ENCODE results near the gene TFF3.

TFF3 gene

DNA sequence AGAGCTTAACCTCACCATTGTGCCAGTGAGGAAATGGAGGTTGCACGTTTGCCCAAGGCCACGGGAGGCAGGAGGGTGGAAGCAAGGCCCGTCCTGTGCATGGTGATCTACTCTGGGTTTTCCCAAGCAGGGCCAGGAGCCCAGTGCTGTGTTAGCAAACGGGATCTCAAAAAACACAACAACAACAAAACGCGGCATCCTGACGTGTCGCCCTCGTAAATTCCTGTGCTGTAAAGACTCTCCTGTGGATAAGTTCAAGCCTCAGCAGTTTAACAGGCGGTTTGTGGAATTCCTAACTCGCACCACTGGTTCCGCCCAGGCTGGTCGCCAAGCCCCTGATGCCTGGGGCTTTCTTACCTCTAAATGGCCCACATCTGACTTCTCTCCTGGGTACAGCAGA lies 39.1 kb downstream of the TFF3 start:
- DNase-seq (ENCODE audit: insufficient read length, low spot score) (no peak), FAIRE-seq (no peak)
- TF ChIP-seq, protein P1, sequence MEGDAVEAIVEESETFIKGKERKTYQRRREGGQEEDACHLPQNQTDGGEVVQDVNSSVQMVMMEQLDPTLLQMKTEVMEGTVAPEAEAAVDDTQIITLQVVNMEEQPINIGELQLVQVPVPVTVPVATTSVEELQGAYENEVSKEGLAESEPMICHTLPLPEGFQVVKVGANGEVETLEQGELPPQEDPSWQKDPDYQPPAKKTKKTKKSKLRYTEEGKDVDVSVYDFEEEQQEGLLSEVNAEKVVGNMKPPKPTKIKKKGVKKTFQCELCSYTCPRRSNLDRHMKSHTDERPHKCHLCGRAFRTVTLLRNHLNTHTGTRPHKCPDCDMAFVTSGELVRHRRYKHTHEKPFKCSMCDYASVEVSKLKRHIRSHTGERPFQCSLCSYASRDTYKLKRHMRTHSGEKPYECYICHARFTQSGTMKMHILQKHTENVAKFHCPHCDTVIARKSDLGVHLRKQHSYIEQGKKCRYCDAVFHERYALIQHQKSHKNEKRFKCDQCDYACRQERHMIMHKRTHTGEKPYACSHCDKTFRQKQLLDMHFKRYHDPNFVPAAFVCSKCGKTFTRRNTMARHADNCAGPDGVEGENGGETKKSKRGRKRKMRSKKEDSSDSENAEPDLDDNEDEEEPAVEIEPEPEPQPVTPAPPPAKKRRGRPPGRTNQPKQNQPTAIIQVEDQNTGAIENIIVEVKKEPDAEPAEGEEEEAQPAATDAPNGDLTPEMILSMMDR (IDR thresholded peaks at IDR 0.05; ENCODE audit: insufficient read depth, missing control alignments) = no peak

DNA sequence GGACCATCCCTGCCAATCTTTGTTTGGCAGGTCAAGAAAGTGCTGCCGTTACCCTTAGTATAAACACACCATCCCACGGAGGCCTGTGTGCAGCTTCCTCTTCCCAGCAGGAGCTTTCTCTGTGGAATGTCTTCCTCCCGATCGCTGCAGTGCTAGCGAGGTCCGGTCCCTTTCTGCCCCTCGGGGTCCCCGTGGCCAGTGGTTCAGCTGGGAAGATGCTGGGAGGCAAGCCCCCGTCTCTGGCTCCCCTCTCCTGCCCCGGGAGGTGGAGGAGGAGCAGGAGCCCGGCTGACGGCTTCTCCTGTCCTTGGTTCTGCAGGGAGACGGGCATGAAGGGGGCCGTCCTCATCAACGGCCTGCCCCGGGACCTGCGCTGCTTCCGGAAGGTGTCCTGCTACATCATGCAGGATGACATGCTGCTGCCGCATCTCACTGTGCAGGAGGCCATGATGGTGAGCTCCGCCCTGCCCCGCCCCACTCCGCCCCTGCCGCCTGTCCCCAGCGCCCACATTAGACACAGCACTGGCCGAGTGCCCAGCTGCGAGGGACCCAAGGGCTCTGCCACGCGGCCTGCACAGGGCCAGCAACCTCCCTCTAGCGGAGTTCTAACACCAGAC lies 42.1 kb downstream of the TFF3 start:
- FAIRE-seq (no peak), DNase-seq (ENCODE audit: insufficient read length, low spot score) (no peak)
- TF ChIP-seq, protein P1 (IDR thresholded peaks at IDR 0.05; ENCODE audit: insufficient read depth, missing control alignments) = no peak

DNA sequence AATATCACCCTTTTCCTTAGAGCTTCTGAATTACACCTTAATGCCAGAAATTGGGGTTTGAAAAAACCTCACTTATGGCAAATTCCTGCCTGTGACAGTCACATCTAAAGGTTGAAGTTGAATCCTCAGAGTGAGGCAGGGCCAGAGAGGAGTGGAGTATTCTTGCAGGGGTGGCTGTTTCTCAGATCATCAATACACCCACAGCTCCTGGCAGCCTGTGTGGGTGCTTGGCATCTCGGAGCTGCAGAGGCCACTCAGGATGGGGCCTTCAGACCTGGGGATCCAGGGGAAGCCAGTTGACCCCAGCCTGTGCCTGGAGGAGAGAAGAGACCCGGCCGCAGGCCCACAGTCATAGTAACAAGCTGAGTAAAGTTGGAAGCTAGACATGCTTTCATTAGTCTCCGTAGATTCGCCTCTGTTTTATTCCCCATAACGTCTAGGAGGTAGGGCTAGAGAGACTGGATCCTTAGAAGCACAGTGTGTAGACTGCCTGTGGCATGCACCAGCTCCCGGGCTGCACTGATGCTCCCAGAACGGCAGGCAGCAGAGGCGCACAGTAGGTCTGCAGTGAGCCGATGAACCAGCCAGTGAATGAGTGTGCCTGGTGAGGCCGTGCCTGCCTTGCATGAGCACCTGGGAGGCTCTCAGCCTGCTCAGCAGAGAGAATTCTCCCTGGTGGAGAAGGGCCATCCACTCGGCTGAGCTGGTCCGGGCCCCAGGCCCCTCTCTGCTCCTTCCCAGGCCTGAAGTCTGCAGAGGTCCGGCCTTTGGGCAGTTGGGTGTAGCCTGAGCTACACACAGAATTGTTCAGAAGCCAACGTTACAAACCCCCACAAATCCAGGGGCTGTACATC lies 42.9 kb downstream of the TFF3 start:
- no peak for DNase-seq (ENCODE audit: insufficient read length, low spot score)
- TF ChIP-seq, protein P1 (IDR thresholded peaks at IDR 0.05; ENCODE audit: insufficient read depth, missing control alignments) = no peak
- FAIRE-seq = no peak

DNA sequence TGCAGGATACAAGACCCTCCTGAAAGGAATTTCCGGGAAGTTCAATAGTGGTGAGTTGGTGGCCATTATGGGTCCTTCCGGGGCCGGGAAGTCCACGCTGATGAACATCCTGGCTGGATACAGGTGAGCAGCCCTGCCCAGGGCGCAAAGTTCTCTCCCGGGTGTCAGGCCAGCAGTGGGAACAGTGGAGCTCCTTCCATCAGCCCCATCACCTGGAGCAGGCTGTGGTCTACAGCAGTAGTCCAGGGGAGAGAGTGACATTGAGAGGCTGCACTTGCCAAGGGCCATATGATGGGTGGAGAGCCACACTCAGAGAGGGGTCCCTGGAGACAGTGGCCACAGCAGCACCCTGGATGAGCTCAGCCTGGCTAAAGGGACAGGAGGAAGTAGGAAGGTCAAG lies 44.1 kb downstream of the TFF3 start:
- TF ChIP-seq, protein P1 (IDR thresholded peaks at IDR 0.05; ENCODE audit: insufficient read depth, missing control alignments) = no peak
- DNase-seq (ENCODE audit: insufficient read length, low spot score) (no peak), FAIRE-seq (no peak)

DNA sequence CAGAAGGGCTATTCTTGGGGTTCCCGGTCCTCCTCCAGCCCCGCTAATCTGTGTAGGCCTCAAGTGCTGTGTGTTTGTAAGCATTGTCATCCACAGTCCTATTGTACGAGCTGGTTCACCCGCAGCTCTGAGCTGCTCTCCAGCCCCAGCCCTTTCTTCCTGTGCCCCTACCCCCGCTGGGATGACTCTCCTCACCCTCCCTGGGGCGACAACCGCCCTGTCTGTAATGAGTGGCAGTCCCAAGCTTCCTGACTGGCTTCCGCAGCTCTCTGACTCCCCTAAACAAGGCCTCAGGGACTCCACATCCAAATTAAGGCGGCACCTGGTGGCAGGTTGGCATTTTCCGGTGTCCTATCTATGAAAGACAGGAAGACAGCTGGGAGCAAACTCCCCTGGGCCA lies 45.8 kb downstream of the TFF3 start:
- DNase-seq (ENCODE audit: insufficient read length, low spot score) = no peak
- FAIRE-seq = no peak
- TF ChIP-seq, protein P1 (IDR thresholded peaks at IDR 0.05; ENCODE audit: insufficient read depth, missing control alignments) = no peak

DNA sequence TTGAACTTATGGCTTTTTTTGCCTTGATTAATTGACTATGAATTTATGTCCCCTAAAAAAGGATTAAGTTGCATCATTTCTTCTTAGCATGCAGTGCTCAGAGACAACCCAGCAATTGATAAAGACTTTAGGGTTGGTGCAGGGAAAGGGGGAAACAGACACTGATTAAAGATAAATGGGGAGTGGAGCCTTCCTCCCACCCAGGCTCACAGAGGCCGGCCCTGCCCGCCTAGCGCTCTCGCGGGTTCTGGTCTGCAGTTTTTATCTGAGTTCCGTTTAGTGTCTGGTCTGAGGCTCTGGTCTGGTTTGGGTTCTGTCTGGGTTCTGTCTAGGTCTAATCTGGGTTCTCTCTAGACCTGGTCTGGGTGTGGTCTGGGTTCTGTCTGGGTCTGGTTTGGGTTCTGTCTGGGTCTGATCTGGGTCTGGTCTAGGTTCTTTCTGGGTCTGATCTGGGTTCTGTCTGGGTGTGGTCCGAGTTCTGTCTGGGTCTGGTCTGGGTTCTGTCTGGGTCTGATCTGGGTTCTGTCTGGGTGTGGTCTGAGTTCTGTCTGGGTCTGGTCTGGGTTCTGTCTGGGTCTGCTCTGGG lies 48.1 kb downstream of the TFF3 start:
- no peak for DNase-seq (ENCODE audit: insufficient read length, low spot score)
- TF ChIP-seq, protein P1 (IDR thresholded peaks at IDR 0.05; ENCODE audit: insufficient read depth, missing control alignments) = no peak
- FAIRE-seq = no peak

All from D721Med (cell line).